Progenitor cell of endocrine pancreas (in vitro differentiated cells): Measurements from ENCODE around the gene KMT2A. TPM values are rescaled to one million over a fixed set of nuclear protein-coding genes. Genes with fewer than 3 reads are reported as not detected.

Experiments used
- DNase-seq: peaks from one replicate; pipeline ENCODE4 v3.0.0; 2021; ENCODE audit warnings: low spot score; ENCODE audit not compliant: unreplicated experiment
- H3K27ac Mint-ChIP-seq: 2 replicates; pipeline ENCODE4 v1.8.0; 2021; ENCODE audit warnings: mild to moderate bottlenecking, moderate library complexity, mixed read lengths
- H3K27me3 Mint-ChIP-seq: 2 replicates; pipeline ENCODE4 v1.8.0; 2021; ENCODE audit warnings: mixed read lengths
- H3K36me3 Mint-ChIP-seq: 2 replicates; pipeline ENCODE4 v1.8.0; 2022; ENCODE audit warnings: mixed read lengths; ENCODE audit not compliant: insufficient read depth
- H3K4me1 Mint-ChIP-seq: 2 replicates; pipeline ENCODE4 v1.8.0; 2021; ENCODE audit warnings: low read depth, mixed read lengths
- H3K4me3 Mint-ChIP-seq: 2 replicates; pipeline ENCODE4 v1.8.0; 2021; ENCODE audit warnings: low read depth, mild to moderate bottlenecking, moderate library complexity, mixed read lengths
- H3K9me3 Mint-ChIP-seq: 2 replicates; pipeline ENCODE4 v1.8.0; 2021; ENCODE audit warnings: low read depth, mixed read lengths
- long read RNA-seq: library from polyadenylated mRNA; unstranded; transcript quantifications from one replicate; pipeline ENCODE4 v2.0.0, GENCODE V29; 2020
- total RNA-seq: library from RNA; stranded (reverse); gene quantifications from 2 replicates; pipeline ENCODE4 v1.2.1, GENCODE V29; 2021
- TF ChIP-seq, protein P1 (sequence below): fragments of 200-600 bp; sonication (generic); IDR thresholded peaks from one replicate; pipeline ENCODE4 v1.5.0; 2021; ENCODE audit warnings: antibody characterized with exemption, mild to moderate bottlenecking; ENCODE audit not compliant: unreplicated experiment

KMT2A gene
- 89.1 and 94.6 TPM in 2 replicates for total RNA-seq
- long read RNA-seq, partial matches to known transcripts, result 34 of 48 reads
- long read RNA-seq, other reads (novel, unspliced or antisense), result 12 of 48 reads

DNA sequence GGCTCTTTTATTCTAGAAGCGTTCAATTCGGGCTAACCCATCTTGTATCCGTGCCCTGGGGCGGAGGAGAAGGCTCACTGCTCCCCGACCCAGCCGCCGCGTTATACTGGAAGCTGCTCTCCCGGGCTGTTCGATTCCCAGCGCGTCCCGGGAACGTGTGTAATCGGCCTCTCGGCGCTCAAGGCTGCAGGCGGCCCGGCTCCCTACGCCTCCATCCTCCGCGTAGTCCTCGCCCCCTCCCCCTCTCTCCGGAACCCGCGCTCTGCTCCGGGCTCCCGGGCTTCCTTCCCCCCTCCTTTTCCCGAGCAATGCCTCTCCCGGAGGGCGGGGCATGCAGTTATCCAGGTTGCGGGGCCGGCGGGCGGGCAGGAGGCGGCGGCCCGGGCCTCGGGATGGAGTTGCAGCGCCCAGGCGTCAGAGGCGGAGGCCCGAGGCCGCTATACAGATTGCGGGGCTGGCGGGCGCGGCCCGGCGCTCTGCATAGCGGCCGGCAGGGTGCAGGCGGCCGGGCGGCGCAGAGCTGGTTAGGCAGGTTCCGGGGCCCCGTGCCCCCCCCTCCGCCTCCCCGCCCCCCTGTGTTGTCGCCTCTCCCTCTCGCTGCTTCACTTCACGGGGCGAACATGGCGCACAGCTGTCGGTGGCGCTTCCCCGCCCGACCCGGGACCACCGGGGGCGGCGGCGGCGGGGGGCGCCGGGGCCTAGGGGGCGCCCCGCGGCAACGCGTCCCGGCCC lies at the start of gene KMT2A:
Gene KMT2A (plus strand): TSS at position 600 of the 732 bp plus-strand sequence. CDS start 21 bp downstream, at position 621.
- Mint-ChIP-seq H3K36me3 (peaks cover 2% of the 10 kb centered on the region), H3K9me3 (no peaks in the 10 kb centered on the region), H3K27ac (peak within 1 kb of the TSS; percentile 95), H3K27me3 (no peaks in the 10 kb centered on the region), H3K4me1 (peaks cover 45% of the 10 kb centered on the region), H3K4me3 (peak within 1 kb of the TSS; percentile 92)
- TF ChIP-seq, protein P1, sequence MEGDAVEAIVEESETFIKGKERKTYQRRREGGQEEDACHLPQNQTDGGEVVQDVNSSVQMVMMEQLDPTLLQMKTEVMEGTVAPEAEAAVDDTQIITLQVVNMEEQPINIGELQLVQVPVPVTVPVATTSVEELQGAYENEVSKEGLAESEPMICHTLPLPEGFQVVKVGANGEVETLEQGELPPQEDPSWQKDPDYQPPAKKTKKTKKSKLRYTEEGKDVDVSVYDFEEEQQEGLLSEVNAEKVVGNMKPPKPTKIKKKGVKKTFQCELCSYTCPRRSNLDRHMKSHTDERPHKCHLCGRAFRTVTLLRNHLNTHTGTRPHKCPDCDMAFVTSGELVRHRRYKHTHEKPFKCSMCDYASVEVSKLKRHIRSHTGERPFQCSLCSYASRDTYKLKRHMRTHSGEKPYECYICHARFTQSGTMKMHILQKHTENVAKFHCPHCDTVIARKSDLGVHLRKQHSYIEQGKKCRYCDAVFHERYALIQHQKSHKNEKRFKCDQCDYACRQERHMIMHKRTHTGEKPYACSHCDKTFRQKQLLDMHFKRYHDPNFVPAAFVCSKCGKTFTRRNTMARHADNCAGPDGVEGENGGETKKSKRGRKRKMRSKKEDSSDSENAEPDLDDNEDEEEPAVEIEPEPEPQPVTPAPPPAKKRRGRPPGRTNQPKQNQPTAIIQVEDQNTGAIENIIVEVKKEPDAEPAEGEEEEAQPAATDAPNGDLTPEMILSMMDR, result no peak
- peak; percentile 99 for DNase-seq

DNA sequence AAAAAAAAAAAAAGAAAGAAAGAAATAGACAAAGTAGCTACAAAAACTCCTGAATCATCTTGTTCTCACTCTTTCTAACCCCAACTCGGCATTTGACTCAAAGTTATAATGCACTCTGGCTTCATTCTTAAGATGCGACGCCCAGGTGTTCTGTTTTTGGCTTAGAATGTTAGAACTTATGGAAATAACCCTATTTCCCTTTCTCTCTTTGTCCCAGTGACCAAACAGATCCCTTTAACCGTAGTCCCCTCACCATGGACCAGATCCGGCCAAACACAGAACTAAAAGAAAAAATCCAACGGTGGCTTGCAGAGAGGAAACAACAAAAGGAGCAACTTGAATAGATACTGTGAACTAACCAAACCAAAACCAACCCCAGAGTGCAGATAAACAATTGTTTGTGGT lies 40.2 kb upstream of the KMT2A start:
- Mint-ChIP-seq H3K4me3 (no peak overlapping the region), H3K9me3 (no peaks in the 10 kb centered on the region), H3K27me3 (no peaks in the 10 kb centered on the region), H3K27ac (no peak overlapping the region), H3K4me1 (peaks cover 3% of the 10 kb centered on the region), H3K36me3 (peaks cover 12% of the 10 kb centered on the region)
- TF ChIP-seq, protein P1, result no peak
- no peak for DNase-seq

DNA sequence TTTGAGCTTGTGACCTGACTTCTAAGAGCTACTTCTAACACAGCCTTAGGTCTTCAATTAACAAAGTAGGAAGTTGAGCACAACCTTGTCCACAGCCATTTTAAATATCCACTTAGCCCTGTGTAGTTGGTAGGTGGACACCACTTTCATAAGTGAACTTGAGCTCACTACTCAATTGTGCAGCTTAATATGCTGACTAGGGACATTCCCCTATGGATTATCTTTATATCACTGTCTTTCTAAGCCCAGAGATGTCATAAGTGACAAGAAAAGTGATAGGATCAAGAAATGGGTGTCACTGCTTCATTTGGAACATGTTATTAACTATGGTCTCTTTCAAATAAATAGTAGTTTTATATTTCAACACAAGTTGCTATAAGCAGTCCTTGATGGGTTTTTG lies 38.8 kb upstream of the KMT2A start:
- Mint-ChIP-seq H3K27me3 (no peaks in the 10 kb centered on the region), H3K27ac (no peak overlapping the region), H3K36me3 (peaks cover 12% of the 10 kb centered on the region), H3K4me3 (no peak overlapping the region), H3K4me1 (peaks cover 9% of the 10 kb centered on the region), H3K9me3 (no peaks in the 10 kb centered on the region)
- TF ChIP-seq, protein P1, result no peak
- no peak for DNase-seq

DNA sequence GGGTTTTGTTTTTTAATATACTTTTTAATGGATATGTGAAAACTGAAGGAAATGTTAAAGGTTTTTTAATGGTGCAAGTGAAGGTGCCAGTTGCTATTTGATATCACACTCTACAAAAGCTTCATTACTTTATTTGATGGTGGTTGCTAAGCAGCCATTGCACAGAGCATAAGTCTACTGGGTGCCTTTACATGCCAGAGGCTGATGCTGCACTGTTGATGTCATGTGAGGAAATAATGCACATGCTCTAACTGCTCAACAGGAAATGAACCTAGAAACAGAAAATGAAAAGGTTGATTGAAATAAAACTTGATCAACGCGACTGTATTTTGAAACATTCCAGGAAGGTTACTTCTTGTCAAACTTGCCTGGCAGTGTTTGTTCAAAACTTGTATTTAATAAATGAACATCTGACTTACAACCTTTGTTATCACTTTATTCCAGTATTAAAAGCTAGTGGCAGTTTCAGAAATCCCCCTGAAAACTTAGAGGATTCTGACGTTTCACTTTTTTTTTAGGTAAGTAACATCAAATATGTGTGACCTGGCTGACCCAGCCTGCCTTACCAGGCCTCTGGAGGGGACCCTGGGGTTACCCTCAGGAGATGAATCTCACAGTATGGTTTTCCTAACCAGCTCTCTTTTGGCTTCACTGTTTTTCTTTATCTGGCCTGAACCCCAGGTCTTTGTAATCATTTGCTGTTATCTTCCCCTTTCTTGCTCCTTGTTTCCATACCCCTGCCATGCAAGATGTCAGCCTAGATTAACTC lies 37.3 kb upstream of the KMT2A start:
- Mint-ChIP-seq H3K27ac (peak overlapping the region; percentile 23), H3K4me1 (peaks cover 15% of the 10 kb centered on the region), H3K36me3 (peaks cover 11% of the 10 kb centered on the region), H3K9me3 (no peaks in the 10 kb centered on the region), H3K27me3 (no peaks in the 10 kb centered on the region), H3K4me3 (no peak overlapping the region)
- TF ChIP-seq, protein P1, result no peak
- DNase-seq, result no peak

DNA sequence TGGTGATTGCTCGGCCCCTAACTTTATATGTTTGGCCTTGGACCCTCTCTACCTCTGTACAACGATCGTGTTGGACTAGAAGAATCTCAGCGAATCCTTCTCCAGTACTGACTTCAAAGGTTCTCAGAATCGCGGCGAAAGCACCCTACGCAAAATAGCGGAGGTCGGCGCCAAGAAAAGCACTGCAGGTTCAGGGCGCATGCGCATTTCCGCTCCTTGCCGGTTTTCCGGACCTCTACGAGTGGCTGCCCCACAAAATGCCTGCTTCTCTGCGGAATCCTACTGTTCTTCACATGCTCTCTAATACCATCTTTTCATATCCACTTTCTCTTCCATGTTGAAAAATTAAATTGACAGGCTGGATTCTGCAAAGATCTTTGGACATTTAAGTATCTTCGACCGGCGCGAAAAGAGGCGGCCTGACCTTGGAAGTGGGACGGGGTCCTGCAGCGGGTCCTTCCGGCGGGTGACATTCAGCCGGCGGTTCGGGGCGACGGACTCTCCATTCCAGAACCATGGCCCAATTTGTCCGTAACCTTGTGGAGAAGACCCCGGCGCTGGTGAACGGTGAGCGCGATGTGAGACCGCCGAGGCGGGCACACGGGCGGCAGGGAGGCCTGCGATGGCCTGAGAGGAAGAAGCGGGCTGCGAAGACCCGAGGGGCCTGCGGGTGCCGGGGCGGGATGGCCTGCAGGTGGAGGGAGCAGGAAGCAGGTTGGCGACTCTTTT lies 35.0 kb upstream of the KMT2A start, which contains the start of gene ATP5MG:
Gene ATP5MG (plus strand): TSS at position 456 of the 729 bp plus-strand sequence. CDS start 60 bp downstream, at position 516.
- no peaks in the 10 kb centered on the region for H3K9me3 Mint-ChIP-seq
- no peaks in the 10 kb centered on the region for H3K27me3 Mint-ChIP-seq
- H3K4me1 Mint-ChIP-seq, result peaks cover 16% of the 10 kb centered on the region
- TF ChIP-seq, protein P1, result peak; percentile 19
- peak within 1 kb of the TSS; percentile 95 for H3K4me3 Mint-ChIP-seq
- peaks cover 6% of the 10 kb centered on the region for H3K36me3 Mint-ChIP-seq
- H3K27ac Mint-ChIP-seq, result peak within 1 kb of the TSS; percentile 100
- DNase-seq, result peak; percentile 70
